HFF-Myc (cell line): Measurements from ENCODE around the gene AFAP1.

Experiments
- DNase-seq: peaks from one replicate; pipeline ENCODE4 v3.0.0-alpha.2; 2011; ENCODE audit warnings: low read depth; ENCODE audit errors: extremely low read depth
- H3K4me3 ChIP-seq: replicated peaks from 2 replicates; pipeline ENCODE4 v1.5.1; 2011; ENCODE audit warnings: low read depth, mild to moderate bottlenecking, control low read depth, low read length
- TF ChIP-seq, protein P1 (sequence below): IDR thresholded peaks from 2 replicates; pipeline ENCODE4 v1.5.1; 2012; ENCODE audit warnings: mild to moderate bottlenecking, low read depth, low read length, control low read depth; ENCODE audit errors: missing control alignments

The AFAP1 gene

DNA sequence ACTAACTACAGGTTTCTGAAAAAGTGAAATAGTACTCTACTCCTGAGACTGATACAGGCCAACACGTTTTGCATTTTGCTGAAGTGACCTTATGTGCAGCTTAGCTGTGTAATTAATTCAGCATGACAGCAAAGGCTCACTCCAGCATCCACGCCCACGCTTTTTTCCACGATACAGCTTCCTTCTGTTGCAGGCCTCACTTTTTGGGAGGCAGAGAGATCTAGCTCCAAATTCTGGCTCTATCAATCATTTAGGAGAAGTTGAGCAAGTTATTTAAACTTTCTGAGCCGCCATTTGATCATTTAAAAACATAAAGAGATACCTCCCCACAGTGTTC lies 160.3 kb downstream of the AFAP1 start:
- DNase-seq, result no peak
- no peak overlapping the region for H3K4me3 ChIP-seq
- TF ChIP-seq, protein P1, sequence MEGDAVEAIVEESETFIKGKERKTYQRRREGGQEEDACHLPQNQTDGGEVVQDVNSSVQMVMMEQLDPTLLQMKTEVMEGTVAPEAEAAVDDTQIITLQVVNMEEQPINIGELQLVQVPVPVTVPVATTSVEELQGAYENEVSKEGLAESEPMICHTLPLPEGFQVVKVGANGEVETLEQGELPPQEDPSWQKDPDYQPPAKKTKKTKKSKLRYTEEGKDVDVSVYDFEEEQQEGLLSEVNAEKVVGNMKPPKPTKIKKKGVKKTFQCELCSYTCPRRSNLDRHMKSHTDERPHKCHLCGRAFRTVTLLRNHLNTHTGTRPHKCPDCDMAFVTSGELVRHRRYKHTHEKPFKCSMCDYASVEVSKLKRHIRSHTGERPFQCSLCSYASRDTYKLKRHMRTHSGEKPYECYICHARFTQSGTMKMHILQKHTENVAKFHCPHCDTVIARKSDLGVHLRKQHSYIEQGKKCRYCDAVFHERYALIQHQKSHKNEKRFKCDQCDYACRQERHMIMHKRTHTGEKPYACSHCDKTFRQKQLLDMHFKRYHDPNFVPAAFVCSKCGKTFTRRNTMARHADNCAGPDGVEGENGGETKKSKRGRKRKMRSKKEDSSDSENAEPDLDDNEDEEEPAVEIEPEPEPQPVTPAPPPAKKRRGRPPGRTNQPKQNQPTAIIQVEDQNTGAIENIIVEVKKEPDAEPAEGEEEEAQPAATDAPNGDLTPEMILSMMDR, result no peak

DNA sequence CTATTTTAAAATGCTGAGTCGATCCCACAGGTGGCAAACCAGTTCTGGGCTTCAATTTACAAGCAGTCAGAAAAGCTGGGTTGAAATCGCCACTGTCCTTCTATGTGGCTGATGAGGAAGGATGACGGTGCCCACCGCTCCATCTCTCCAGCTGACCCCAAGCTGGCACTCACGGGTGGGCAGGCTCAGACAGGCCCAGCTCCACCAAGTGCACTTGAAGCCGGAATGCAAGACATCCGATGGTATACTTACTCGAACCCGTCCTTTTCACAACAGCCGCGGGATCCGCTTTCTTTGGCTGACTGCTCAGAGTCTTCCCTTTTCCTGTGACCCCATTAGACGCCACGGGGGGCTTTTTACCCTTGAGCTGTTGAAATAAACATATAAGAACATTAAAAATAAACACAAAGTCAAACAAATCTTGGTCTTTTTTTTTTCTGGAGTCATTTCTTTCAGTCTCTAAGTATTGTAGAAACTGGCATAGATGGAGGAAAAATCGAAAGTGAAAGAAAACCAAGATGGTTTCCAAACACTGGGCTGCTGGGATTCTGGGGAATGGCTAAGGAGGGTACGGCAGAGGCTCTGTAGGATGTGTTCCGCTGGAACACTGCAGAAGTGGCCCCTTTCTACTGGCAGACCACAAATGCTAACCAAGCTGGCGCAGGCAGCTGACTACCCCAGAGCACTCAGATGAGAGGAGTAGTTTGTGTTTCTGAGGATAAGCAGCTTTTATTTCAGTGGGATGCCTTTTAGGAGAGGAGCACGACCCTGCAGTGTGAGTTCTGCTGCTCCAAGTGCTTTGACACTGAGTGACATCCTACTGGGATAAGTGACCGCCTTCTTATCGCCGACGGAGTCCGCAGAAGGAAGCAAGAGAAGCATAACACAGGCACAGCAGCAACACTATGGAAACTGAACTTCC lies 160.9 kb downstream of the AFAP1 start:
- TF ChIP-seq, protein P1, result no peak
- H3K4me3 ChIP-seq, result no peak overlapping the region

DNA sequence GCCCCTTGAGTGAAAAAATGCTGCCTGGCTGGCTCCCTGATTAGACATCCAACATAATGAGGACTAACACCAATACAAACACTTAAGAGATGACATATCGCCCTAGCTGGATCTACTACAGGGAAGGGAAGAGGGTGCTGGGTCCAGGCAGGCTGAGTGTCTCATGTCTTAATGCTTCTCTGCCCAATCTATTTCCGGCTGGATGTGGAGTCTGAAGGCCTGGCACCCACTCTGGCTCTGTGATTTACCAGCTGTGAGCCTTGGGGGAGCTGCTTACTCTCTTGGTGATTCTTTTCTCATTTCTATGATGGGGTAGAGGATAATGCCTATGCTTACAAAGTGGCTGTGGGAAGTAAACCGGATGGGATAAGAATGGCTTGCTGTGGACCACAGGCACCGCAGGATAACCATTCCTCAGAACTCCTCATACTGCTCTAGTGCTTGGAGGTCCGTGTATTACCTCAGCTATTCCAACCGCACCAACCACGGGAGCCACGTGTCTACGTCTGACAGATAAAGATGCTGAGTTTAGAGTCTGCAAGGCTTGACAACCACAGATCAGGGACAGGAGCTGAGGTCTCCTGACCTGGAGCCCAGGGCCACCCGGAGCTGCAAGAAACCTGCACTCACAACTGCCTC lies 161.7 kb downstream of the AFAP1 start:
- TF ChIP-seq, protein P1, result no peak
- no peak for DNase-seq
- no peak overlapping the region for H3K4me3 ChIP-seq

More for the DNA sequence above, 160.9 kb downstream of the AFAP1 start:
- no peak for DNase-seq

DNA sequence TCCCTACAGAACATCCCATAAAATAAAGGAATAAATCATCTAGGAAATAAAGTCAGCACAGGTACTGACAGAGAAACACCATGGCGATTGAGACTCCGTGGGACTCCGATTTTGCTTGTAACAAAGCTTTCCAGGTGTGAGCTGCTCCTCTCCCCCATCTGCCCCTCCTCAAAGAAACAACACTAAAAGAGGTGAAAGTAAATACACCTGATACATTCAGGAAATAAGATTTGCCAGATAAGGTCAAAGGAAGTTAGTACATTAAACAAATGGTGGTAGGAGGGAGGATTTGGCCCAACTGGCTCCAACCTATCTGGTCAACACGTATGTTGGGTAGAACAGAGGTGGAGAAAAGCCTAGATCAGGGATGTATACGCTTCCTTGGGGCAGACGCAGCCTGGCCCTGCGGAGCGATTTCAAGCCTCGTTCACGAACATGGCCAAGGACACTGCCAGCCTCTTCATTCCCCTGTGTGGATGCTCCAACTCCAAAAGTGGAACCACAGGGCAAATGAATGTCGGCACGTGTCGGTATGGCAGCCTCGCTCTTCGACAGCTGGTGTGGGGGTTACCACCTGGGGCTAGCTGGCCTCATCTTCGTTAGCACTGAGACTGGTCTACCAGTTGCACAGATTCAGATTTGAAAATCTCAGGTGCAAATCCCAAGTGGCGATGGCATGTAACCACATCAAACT lies 162.5 kb downstream of the AFAP1 start:
- H3K4me3 ChIP-seq, result no peak overlapping the region
- no peak for DNase-seq
- TF ChIP-seq, protein P1, result no peak

DNA sequence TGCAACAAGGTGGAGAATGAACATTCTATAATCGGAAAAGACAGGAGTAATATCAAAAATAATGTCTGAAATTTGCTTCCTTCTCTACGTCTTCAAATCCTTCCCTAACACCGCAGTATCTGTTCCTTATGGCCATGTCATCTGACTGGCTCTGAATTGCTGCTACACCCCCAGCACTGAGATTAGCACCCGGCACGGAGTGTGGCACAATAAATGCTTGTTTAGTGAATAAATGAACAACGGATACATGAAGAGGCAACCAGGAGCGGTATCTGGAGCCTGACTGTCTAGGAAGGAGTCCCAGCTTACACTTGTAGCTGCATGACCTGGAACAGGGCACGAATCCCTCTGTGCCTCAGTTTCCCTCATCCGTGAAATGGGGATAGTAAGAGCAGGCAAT lies 164.3 kb downstream of the AFAP1 start:
- DNase-seq, result no peak
- TF ChIP-seq, protein P1, result no peak

DNA sequence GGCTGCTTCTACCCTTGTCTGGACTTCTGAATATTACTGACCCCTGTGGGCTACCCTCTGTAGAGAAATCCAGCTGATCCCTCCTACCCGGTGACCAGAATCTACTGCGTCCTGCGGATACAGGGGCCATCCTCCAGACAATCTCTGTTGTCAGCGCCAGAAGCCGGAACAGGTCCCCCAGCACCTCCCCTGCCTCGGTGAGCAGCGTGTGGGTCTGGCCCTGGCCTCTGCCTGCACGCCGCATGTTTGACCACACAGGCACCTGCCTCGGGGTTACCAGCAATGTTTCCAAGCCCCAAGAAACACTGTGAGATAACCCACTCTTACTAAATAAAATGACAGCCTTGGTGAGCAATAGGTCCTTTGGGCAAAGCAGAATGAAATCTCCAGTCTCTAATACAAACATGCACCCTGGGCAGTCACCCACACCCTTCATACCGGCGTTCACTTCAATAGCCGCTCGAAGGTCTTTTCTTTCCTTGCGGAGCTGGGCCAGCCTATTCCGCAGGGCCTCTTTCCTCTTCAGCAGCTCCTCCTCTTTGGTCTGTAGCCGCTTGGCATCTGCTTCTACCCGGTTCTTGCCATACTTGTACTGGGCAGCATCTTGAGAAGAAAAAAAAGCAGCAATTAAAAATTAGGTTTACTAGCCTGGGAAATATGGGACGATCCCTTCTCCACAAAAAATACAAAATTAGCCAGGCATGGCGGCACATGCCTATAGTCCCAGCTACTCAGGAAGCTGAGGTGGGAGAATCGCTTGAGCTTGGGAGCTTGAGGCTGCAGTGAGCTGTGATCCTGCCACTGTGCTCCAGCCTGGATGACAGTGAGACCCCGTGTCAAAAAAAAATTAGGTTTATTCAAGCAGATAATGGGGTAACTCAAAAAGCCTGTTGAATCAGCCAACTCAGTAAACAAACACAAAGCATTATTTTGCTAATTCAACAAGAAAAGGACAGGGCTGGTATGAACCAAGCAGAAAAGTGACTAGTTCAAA lies 165.1 kb downstream of the AFAP1 start:
- TF ChIP-seq, protein P1, result no peak
- no peak for DNase-seq
- H3K4me3 ChIP-seq, result no peak overlapping the region

More for the DNA sequence above, 164.3 kb downstream of the AFAP1 start:
- H3K4me3 ChIP-seq, result no peak overlapping the region
